ENCODE data around the gene CR1L.
"Not testable (repeated sequence)": the region's sequence is repeated elsewhere in the genome, so short reads cannot be mapped to it uniquely, and the experiment has no call there.

The CR1L gene

GRCh38 chr1:207747627-207748492 lies 102.9 kb downstream of the CR1L start:
- peak; percentile 86 to 93 for DNase-seq

- DNase-seq: peak; percentile 89 to 94
Measured at GRCh38 chr1:207748737-207749528, 104.0 kb downstream of the CR1L start.

GRCh38 chr1:207750631-207751305 lies 105.8 kb downstream of the CR1L start:
- peak; percentile 3 to 5 for DNase-seq

- DNase-seq: not testable (repeated sequence)
Measured at GRCh38 chr1:207751463-207751789, 106.5 kb downstream of the CR1L start.

DNA sequence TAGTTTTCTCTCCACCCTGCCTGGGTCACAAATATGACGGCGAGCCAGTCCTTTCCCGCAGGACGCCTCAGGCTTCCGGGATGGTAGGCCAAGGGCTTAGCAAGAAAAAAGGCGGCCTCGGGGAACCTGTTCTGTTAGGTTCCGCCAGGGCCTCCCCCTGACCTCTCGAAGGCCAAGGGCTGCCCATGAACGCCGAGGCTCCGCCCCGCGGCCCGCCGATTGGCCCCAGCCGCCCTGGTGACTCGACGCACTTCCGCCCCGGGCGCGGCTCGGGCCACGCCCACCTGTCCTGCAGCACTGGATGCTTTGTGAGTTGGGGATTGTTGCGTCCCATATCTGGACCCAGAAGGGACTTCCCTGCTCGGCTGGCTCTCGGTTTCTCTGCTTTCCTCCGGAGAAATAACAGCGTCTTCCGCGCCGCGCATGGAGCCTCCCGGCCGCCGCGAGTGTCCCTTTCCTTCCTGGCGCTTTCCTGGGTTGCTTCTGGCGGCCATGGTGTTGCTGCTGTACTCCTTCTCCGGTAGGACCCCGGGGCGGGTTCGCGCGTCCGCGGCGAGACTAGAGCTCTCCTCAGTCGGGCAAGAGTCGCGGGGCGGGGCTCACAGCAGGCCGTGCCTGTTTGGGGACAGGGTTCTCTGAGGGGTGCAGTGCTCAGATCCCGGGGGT lies 107.0 kb downstream of the CR1L start, which contains the start of gene CD46:
TSS of gene CD46 (plus strand) at position 265 of the 666 bp plus-strand sequence. CDS start at position 424, 159 bp downstream.
- DNase-seq: peak; percentile 85 to 96

DNA sequence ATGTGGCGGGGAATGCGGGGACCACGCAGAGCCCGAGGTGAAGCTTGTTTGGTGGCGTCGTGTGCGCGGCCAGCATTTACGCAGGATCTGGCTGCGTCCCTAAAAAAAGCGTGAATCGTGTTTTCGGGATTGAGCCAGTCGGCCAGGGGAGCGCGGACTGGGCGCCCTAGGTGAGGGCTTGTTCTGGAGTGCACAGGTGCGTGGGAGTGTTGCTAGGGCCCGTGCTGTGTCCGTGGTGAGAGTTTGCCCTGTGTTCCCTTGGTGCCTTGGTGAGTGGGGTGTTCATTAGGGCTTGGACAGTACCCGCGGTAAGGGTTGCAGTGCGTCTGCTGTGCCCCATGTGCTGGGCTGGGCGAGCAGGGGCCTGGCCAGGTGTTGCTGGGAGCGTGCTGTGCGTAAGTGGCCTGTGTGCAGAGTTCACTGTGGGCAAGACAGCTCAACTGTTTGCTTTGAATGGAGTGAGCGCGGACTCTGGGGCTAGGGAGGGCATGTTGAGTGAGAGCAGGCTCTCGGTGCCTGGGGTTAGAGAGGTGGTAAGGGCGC lies 107.6 kb downstream of the CR1L start:
- DNase-seq: peak in 1 of 2 experiments; percentile 50

- no peak for DNase-seq
Measured at GRCh38 chr1:207753611-207754010, 108.7 kb downstream of the CR1L start.

DNA sequence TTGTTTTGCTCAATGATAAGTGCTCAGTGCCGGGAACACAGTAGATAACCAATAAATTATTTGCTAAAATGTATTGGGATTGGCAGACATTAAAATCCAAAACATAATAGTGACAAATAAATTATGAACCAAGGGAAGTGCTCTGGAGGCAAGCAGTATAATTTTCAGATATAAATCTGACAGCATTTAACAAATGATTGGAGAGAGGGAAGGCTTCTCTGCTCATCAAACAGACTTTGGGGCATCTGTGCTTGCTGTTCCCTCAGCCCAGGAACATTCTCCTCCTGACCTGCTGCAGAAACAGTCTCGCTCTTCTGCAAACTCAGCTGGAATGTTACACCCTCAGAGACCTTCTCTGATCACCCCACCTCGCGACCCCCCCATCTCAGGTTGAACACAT lies 109.1 kb downstream of the CR1L start:
- no peak for DNase-seq

DNA sequence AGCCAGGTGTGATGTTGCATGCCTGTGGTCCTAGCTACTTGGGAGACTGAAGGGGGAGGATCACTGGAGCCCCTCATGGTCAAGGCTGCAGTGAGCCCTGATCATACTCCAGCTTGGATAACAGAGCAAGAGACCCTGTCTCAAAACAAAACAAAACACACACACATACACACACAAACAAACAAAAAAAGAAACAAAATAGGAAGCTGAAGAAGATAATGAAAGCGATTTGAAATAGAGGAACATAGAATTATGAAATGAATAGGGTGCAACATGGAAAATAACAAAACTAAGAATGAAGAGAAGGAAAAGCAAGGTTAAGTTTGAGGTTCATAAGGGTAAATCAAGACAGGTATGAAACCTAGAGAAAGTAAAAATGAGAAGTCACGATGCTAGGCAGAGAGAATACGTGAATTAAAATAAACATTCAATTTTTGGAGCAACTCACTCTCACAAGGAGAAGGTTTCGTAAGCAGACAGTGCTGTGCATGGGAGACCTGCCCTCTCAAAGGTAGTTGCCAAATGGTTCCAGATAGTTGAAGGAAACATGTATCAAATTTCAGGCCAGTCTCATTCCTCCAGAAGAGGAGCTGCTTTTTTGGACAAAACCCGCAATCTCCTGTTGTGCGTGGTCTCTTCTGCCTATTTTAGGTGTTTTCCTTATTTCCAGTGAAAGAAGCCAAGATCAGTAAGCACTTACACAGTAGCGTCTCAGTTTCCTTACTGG lies 110.2 kb downstream of the CR1L start:
- DNase-seq: no peak

DNA sequence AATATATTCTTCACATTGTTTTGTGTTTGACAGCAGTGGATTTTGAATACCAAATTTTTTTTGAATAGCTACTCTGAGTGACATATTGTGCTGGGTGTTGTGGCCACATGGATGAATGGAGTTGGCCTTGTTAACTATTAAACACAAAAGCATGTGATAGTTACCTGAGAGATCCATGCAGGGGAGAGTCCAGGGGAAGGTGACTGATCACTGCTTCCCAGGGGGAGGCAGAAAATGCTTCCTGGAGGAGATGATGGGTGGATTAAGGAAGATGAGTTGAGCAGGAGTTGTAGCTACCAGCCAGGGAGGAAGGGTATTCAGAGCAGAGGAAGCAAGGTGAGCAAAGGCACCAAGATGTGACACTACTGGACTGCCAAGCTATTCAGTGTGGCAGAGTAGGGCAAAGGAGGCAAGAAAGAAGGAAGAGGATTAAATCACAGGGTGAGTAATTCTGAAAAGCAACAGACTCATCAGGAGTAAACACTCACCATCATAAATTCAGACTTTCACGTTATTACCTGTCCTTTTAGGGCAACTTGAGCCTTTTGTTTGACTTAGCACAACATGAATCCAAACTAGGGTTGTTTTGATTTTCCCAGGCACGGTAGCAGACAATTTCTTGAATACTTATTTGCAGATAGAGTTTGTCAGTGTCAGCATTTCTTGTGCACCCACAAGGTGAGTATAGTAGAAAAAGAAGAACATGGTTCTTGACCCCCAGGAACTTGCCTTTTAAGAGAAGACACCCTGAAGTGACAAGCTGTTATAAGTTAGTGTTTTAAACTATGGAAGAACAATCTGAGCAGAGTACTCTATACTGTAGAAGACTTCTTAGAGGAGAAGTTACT lies 111.1 kb downstream of the CR1L start:
- peak in 1 of 2 experiments; percentile 18 for DNase-seq

DNA sequence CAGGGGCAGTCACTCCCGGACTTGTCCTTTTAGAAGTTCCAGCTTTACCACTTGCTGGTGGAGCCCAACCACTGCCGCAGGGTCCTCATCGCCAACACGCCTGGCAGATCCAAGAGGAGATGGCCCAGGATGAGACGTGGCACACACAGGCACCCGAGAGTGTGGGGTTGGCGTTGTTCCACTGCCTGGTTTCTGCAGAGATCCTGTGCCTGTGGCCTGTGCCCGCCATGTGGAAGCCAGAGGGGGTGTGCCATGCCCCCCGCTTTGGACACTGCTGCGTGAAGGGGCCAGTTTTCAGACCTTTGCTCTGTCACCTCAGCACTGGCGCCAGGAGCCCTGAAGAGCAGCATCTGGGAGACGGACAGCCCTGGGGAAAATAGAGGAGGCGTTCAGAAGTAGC lies 117.7 kb downstream of the CR1L start:
- no peak for DNase-seq

DNA sequence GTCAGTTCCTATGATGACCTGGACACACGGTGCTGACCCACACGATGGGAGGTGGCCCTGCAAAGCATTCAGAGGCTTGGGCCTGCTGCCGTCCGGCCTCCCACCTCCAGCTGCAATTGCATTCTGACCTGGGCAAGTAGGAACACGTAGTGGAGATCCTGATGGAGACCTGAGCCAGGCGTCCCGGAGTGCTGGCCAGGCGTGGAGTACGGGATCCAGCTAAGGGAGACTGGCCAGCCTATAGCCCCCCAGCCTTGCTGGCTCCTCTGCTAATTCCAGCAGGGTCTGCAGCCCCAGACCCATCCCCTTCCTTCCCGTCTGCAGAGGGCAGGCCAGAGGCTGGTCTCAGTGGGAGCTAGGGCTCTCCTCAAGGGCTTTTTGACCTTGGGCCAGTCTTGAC lies 118.2 kb downstream of the CR1L start:
- no peak for DNase-seq

DNA sequence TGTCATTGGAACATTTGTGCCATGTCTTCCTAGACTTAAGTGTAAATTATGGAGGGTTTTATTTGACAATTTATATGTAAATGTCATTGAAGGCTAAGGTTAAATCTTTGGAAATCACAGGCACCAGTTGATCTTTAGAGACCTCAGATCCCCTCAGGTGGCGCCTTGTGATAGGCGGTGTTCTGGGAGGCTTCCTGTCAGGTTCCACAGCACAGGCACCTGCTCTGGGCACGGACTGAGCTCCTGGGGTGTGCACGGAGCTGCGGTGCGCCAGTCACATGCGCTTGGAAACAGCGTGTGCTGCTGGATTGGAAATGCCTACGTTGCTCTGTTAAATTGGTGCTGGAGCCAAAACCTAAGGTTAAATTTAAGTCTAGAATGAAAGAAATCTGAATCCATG lies 119.0 kb downstream of the CR1L start:
- no peak for DNase-seq

DNA sequence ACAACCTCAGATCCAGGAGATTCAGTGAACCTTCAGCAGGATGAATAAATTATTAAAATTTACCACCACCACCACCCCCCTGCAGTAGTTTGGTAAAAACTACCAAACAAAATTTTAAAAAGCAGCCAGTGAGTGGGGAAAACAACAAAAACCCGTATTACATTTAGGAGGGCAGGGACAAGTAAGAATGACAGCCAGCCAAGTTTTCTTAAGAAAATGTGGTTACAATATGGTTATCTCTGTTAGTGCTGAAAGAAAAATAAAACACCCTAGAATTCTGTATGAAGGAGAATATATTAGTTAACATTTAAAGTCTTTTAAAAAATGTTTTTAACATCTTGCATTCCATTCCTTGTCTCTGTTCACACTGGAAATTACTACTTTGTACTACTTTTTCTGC lies 121.6 kb downstream of the CR1L start:
- DNase-seq: no peak

DNA sequence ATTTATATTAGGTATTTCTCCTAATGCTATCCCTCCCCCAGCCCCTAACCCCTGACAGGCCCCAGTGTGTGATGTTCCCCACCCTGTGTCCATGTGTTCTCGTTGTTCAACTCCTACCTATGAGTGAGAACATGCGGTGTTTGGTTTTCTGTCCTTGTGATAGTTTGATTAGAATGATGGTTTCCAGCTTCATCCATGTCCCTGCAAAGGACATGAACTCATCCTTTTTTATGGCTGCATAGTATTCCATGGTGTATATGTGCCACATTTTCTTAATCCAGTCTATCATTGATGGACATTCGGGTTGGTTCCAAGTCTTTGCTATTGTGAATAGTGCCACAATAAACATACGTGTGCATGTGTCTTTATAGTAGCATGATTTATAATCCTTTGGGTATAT lies 125.6 kb downstream of the CR1L start:
- not testable (repeated sequence) for DNase-seq
